HuH-7 (cell line): ENCODE results near the gene TNNT2.

ENCODE experiments used
- DNase-seq: peaks from one replicate; pipeline ENCODE4 v3.0.0; 2011; ENCODE audit warnings: low spot score

Gene TNNT2

DNA sequence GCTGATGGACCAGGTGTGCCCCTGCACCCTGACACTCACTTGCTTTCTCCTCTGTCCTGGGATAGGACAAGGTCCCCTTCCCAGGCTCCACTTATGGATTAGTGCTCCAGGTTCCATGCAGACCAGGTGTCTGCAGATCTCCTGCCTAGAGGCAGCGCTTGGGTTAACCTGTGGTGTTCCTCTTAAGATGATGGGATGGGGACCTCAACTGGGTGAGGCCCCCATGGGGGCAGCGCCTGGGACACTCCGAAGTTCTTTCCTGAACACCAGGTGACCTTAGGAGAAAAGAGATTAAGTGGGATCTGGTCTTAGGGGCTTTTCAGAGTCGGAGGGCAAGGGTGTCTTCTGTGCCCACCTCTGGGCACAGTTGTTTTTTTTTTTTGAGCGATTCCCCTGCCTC, 21.2 kb downstream of the TNNT2 start:
- no peak for DNase-seq

DNA sequence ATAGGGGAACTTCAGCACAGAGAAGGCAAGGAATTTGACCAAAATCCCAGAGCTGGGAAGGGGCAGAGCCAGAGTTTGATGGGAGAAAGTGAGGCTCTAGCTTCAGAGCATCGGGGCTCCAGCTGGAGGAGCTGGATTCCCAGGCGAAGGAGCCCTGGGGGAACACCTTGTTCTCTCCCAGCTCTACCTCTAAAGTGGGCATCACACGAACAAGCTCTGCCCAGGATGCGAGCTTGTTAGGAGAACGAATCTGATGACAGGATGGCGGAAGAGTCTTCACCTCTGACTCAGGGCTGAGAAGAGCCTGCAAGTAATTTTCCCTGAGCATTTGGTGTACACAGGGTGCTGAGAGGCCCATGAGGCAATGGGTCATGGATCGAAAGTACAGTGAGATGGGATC, 22.0 kb downstream of the TNNT2 start:
- no peak for DNase-seq

DNA sequence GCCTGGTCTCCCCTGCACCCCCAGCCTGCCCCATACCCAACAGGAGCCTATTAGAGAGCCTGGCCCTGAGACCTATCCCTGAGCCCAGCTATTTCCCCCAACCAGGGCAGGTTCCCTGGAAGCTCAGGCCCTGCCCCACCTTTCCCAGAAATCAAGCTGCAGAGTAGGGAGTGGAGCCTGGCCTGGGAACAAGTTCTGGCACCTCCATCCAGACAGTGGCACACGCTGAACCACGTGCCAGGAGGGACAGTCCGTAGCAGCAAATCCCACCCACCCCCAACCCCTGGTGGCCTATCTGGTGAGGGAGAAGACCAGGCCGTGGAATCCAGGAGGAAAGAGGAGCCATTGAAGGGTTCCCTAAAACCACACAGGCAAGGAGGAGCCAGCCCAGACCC, 22.6 kb downstream of the TNNT2 start:
- no peak for DNase-seq

DNA sequence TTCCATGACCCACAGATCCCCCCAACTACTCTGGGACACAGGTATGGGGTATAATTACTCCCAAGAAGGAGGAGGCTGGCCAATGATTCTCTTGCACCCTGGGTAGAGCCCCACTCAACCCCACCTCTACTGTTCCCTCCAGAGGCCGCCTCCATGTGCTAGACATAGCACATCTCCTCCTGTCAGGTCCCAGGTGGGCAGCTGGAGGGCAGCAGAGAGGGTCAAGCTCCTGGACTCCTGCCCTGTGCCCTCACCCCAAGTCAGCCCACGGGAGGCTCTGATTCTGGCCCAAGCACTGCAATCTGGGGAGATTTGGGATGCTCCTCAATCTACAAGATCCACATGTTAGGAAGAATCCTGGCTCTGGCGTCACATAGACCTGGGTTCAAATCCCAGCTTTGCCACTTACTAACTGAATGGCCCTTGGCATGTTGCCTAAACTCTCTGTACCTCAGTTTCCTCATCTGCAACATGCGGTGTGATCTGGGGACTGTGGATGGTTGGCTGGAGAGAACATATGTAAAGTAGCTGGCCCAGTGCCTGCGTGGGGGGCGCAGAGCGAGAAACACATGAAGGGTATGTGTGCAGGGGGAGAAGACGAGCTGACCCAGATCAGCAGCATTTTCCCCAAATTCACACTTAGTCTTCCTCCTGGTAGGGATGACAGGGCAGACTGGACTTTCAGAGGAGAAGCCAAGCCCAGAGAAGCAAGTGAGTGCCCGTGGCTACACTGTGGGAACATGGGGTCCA, 23.2 kb downstream of the TNNT2 start:
- no peak for DNase-seq

DNA sequence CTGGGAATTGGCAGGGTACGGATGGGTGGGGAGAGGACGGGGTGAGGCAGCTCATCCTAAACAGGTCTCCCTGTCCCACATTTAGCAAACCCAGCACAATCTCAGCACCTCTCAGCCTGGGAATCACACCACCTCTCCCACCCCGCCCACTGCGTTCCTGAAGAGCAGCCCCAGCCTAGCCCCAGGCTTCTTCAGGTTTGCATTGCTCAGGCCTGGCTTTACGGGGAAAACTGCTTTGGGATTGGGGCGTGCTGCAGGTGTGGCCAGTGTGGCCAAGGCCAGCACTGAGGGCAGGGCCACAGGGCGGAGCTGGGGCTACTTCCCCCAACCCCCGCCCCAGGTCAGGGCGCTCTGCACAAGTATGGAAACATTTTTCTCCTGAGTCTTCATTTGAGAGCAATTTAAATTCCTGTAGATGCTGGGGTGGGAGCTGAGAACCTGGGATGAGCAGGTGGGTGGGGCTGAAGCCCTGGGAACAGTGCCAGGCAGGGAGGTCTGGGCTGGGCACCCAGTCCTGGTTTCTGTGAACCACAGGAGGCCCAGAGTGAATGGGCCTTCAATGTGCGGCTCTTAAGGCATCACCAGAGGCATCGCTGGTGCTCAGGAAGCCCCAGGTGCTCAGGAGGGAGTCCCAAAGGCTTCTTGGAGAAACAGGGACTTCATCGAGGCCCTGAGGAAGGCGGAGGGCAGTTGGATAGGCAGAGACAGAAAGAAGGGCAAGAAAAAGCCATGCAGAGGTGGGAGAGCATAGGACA, 24.1 kb downstream of the TNNT2 start:
- DNase-seq: no peak

DNA sequence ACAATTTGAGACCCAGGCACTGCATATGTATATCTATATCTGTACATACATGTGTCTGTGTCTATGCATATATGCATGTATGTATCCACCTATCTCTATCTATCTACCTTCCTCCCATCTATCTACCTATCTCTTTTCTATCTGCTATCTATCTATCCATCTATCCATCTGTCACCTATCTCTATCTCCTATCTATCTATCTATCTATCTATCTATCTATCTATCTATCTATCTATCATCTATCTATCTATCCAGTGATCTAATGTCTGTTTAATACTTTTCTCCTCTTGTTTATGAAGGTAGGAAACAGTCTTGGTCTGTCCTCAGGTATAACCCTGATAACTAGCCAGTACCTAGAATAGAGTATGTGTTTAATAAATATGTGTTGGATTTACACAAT, 25.9 kb downstream of the TNNT2 start:
- no peak for DNase-seq

DNA sequence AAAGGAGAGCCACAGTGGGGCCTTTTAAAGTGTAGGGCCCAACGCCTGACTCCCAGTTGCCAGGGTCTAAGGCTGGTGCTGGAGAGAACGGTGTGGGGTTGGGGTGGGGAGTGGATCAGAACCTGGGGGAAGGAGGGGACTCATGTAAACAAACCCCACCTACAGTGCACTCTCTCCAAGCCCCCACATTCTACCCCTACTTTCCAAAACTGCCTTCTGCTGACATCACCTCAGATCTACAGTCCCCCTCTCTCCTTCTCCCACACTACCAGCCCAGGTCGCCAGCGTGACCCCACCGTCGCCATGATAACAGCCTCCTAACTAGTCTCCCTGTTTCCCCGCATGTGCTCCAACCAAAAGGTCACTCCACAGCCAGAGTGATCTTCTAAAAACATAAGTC, 26.6 kb downstream of the TNNT2 start:
- no peak for DNase-seq

DNA sequence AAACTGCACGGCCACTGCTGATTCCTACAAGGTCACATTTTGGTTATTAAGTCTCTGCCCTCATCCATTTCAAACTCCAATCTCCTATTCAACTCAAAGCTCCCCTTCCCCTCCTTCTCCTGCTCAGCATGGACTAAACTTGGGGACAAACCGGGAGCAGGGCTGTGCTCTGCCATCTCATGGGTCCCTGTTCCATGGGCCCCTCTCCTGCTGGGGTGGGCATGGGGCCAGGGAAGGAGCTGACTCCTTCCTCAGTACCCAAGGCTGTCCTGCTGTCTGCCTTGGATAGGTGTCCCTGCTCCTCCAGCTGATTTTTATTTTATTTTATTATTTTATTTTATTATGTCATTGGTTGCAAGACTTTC, 27.1 kb downstream of the TNNT2 start:
- no peak for DNase-seq

DNA sequence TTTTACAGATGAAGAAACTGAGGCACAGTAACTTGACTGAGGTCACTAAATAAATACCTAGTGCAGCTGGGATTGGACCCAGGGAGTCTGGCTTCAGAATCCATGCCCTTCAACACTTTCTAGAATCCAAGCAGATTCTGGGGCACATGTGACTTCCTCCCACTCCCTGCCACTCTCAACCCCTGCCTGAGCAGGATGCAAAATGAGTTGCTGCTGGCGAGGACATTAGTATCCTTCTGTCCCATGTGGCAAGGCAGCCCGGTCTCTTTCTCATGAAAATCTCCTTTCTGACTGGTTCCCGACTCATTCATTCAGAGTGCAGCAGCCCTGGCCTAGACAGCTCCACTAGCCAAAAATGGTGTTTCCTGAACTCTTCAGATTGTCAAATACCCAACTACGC, 28.4 kb downstream of the TNNT2 start:
- no peak for DNase-seq

DNA sequence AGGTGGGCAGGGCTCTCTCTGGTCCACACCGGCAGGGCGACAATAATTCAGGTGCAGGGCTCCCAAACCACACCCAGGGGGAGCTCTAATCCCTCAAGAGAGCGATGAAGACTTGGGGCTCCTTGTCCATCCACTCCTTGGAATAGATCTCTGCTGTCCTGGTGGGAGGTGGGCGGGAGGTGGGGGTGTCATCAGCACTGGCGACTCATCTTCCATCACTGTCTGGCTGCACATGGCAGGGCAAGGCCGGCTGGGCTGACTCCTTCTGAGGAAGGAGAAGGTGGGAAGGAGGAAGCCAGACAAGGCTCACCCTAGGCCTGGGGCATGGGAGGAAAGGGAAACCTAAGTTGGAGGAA, 29.3 kb downstream of the TNNT2 start:
- peak; percentile 74 for DNase-seq

DNA sequence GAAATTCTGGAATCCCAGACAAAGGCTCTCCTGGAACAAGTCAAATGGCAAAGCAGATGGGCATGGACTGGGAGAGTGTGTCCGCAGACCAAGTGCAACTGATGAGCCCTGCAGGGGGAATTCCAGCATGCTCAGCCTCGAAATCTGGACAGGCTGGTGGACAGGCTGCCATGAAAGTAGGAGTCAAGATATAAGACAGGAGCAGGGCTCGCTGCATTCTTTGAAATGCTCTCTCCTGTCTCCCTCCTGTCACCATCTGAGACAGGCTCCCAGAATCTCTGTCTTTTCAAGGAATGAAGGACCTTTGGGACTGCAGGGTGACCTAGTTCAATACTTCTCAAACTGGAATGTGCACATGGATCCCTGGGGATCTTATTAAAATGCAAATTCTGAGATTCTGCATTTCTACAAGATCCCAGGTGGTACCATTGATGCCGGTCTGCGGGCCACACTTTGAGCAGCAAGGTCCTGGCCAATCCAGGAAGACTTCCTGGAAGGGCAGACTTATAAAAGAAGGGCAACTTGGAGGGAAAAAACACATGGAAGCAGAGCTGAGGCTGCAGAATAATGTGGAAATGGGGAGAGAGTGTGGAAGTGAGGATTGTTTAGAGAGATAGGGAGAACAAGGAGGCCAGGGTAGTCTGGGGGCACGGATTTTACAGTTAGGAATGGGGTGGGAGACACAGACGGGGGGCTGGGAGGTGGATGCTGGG, 29.8 kb downstream of the TNNT2 start:
- DNase-seq: no peak

DNA sequence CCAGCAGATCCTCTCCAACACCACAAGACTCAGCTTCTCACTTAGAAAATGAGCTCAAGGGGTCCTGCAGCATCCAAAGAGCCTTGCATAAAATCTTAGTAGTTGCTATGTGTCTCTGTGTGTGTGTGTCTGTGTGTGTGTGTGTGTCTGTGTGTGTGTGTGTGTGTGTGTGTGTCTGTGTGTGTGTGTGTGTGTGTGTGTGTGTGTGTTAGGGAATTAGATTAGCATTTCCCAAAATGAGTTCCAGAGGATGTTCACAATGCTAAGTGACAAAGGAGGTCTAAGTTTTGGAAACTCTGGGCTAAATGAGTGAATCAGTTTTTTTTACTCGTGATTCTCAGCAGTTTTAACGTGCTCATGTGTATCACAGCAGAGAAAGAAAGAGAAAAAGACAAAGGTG, 30.5 kb downstream of the TNNT2 start:
- DNase-seq: no peak

DNA sequence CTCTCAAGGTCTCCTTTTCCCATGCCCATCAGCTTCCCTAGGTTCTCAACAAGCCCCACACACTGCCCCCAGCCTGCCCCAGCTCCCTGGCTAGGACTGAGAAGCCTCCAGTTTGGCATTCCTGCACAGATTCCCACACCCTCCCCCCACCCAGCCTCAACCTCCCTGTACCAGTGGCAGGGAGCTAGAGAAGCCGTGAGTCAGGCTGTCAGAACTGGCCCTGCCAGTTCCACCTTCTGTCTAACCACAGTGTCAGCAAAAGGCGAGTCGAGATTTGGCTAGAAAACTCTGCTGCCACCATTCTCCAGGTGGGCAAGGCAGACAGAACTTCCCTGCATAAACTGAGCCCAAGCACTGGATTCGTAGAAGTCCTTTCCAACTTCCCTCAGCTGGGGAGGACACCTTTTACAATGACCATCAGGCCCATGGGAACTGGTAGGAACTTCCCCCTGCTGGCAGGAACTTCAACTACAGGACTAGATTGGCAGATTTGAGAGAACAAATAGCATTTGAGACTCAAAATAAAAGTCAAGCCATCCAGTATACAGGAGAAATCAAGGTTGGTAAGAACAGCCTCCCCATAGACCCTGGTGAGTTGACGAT, 31.0 kb downstream of the TNNT2 start:
- peak; percentile 49 for DNase-seq

DNA sequence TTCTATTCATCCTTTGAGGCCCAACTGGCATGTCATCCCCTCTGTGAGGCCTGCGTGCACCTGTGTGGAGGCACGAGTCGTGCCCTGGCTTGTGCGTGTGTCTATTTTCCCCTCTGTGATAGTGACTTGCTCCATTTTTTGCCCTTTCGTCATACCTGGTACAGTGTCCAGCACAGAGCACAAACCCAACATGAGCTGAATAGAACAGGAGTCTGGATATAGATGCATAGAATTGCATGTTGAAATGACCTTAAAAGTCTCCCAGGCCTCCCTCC, 32.5 kb downstream of the TNNT2 start:
- no peak for DNase-seq

DNA sequence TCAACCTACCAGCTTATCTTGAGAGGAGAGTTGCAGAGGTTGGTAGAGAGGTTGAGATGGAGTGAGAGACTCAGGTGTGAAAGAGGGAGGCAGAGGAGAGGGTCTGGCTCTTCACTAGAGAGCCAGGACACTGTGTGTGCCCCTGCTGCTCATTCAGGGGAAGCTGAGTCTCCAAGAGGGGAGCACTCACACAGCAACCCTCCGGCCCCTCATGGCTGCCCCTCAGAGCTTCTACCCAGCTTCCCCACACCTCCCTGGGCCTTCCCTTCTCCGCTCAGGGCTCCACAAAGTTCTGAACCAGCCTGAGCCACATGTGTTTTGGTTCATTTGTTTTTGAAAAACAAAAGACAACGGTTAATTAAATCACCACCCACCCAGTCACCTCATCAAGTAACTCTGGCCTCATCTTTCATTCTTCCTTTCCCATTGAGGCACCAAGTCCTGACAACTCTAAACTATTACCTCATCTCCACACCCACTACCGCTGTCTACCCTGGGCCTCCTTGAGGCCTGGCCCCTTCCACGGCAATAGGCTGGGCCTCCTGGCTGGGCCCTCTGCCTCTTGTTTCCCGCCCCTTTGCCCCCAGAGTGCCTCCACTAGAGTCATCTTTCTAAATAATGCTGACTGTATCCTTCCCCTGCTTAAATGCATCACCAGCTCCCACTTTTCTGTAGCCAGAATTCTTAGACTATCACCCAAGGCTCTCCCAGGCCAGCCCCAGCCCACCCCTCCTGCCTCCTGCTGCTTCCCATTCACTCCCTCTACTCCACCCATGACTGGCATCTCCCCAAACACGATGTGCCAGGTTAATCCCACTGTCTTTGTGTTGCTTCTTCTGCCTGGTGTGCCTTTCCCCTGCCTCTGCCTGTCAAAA, 33.0 kb downstream of the TNNT2 start:
- DNase-seq: no peak

DNA sequence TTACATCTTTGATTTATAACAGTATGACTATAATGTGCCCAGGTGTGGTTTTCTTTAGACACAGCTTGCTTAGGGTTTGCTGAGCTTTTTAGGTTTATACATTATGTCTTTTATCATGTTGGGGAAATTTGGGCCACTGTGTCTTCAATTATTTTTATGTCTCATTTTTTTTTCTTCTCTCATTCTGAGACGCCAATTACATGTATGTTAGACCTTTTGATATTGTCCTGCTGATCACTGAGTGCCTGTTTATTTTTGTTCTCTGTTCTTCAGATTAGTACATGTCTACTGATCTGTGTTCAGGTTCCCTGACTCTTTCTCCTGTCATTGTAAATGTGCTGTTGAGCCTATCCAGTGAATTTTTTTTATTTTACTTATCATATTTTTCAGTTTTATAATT, 36.1 kb downstream of the TNNT2 start:
- DNase-seq: no peak

DNA sequence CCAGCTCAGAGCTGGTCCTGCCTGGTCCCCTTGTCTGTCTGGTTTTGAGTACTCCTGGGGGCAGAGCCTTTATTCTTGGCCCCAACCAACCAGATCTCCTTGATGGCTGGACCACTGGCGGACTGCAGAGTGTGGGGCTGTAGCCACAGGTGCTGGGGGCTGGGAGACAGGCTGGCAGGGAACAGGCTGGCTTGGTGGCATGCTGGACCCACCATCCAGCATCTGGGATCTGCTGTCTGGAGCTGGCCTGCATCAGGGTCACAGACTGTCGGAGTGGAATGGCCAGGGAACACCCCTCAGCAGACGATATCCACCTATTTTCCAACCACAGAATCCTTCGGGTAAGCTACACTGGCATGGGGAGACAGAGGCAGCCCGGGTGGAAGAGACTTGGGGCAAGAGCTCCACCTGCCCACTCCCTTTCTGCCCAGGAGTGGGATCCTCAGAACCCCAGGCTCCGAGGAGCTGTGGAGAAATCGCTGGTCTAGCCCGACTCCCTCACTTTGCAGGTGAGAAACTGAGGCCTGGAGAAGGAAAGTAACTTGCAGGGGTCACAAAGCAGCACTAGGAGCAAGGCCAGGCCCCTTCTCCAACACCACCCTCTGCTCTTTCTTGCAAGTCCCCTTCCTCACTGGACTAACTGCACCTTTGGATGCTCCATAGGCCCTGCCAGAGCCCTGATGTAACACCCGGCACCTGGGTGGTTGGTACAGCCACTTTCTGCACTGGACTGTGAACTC, 40.6 kb downstream of the TNNT2 start:
- DNase-seq: no peak

DNA sequence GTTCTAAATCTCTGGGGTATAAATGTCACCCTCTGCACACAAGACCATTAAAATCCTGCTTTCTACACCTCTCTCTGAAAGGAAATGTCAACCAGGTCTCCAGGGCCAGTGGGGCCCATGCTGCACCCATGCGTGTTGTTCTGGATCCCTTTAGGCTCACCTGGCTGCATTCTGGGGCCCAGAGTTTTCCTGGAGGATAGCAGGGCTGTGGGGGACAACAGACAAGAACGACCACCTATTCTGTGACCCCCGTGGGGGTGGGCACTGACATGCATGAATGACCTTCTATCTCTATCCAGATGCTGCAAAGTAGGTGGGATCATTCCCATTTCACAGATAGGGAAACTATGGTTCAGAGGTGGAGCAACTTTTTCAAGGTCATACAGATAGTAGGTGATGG, 41.6 kb downstream of the TNNT2 start:
- no peak for DNase-seq

DNA sequence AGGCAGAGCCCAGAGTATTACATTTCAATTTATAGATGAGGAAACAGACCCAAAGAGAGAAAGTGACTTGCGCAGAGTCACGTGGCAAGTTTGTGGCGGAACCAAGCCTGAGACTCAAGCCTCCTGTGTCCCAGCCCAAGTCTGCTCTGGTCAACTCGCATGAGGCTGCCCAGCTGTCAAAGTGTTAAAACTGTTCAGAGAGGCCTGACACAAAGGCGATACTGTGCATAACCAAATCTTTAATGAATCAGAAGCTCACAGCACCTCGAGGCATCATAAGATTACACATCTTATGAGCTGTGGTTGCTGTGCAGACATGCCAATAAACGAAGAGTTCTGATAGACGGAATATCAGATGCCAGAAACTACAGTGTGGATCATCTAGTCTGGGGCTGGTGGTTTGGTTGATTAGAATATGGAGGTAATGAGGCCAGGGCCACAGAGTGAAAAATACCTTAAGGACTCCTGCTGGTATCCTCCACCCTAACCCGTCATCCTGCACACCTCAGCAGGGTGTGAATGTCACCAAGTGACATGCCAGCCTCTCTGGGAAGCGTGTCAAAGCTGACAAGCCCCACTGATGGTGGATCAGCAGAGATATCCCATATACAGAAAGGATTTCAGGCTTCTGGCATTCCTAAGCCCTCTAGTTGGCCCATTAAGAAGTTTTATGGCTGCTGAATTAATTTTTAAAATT, 42.2 kb downstream of the TNNT2 start:
- no peak for DNase-seq

DNA sequence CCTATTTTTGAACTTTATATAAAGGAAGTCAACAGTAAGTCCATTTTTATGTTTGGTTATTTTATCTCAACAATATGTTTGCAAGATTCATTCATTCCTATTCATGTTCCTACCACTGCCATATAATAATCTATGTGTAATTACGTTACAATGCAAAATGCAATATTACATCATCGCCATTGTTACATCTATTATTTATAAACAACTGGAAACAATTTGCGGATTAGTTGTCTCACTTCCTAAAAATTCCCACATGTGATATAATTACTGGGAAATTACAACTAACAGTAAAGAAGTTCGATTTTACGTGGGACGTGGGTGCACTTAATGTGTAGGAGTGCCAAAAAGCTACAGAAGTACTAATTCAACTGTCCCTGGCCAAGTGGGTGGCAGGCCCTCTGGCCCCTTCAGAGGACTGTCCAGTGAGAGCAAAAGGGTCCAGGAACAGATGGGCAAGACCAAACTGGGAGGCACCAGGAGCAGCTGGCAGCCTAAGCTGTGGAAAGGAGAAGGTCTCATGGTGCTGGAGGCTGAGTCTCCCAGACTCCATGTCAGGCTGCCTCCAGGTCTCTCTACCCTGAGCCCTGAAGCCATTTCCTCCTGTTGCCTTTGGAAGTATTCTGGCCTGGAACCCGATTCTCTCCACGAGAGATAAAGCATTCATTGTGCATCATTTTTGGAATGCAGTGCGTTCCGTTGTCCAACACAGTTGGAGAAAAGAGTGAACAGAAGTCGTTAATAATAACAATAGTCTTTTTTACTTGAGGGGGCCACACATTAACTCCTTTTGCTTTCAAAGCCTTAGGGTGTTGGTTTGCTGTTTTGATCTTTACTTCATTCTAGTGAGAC, 42.9 kb downstream of the TNNT2 start:
- no peak for DNase-seq
